GM12892 (cell line): ENCODE results near the gene SEC11C.

Experiments used
- POLR2A ChIP-seq: IDR thresholded peaks from 2 replicates; pipeline ENCODE4 v1.6.1; 2011; ENCODE audit warnings: low read depth, low read length, control low read depth
- POLR2AphosphoS5 ChIP-seq: IDR thresholded peaks from 2 replicates; pipeline ENCODE4 v1.6.1; 2011; ENCODE audit warnings: low read depth, low read length, control low read depth

DNA sequence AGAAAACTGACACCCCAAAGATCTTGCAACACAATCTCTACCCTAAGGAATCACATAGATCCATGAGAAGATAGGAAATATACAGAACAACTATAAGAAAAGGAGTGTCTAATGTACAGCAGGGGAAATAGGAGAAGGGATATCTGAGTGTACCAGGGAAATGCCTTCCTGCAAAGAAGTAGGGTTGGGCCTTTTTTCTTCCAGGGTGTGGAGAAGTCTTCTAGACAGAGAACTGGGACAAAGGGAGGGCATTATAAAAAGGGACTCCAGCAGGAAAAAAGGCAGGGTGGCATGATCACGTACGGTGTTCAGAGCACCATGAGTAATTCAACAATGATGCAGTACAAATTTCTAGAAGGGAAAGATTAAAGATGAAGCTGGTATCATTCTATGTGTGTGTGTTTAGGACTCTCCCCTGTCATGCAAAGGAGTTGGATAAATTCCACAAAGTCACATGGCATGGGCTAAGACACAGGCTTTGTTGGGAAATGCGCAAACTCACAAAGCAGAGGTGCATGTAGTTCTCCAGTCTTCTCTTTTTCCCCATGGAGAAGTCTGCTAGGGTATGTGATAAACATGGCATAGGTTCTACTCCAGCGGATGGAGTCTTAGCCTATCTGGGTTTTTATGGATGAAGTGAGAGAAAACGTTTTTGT lies 6.7 kb upstream of the SEC11C start:
- TF ChIP-seq POLR2A (no peak), POLR2AphosphoS5 (no peak)
